BJ (cell line): ENCODE data around the gene TNKS2. TPM values are rescaled to one million over a fixed set of nuclear protein-coding genes. Genes with fewer than 3 reads are reported as not detected.
"Not testable (repeated sequence)": the region's sequence is repeated elsewhere in the genome, so short reads cannot be mapped to it uniquely, and the experiment has no call there.

Experiments used
- CTCF ChIA-PET: fragments of 350-600 bp; formaldehyde crosslinking; extraction: SDS; loops from one replicate; lab custom pipeline; 2021; ENCODE audit warnings: antibody characterized with exemption, inconsistent platforms; lab: Yijun Ruan, JAX
- POLR2A ChIA-PET: fragments of 300-600 bp; sonication (Branson Sonifier 250); formaldehyde crosslinking; extraction: SDS; loops from one replicate; lab custom pipeline; 2021; ENCODE audit warnings: antibody characterized with exemption; lab: Charles Lee
- DNase-seq: peaks from one replicate; pipeline ENCODE4 v3.0.0-alpha.2; 2011; ENCODE audit warnings: low read depth
- H3K27me3 ChIP-seq: 2 replicates; pipeline ENCODE4 v1.6.0; 2011; ENCODE audit warnings: low read length; ENCODE audit not compliant: control insufficient read depth, insufficient read depth
- H3K36me3 ChIP-seq: 2 replicates; pipeline ENCODE4 v1.5.1; 2011; ENCODE audit warnings: low read length; ENCODE audit not compliant: control insufficient read depth, insufficient read depth
- H3K4me3 ChIP-seq: 2 replicates; pipeline ENCODE4 v1.5.1; 2011; ENCODE audit warnings: low read depth, mild to moderate bottlenecking, control low read depth, low read length
- polyA minus RNA-seq: library from RNA; depleted of rRNA, polyadenylated mRNA; stranded (reverse); fragments of >200 nt; gene quantifications from 2 replicates; pipeline ENCODE4 v1.2.3, GENCODE V29; 2011; rRNA and poly(A)+ RNA removed
- polyA plus RNA-seq: library from polyadenylated mRNA; depleted of rRNA; stranded (reverse); fragments of >200 nt; gene quantifications from 2 replicates; pipeline ENCODE4 v1.2.3, GENCODE V29; 2011; rRNA removed
- TF ChIP-seq, protein P1 (sequence below): IDR thresholded peaks from 2 replicates; pipeline ENCODE4 v1.5.1; 2011; ENCODE audit warnings: low read depth, mild to moderate bottlenecking, control low read depth, inconsistent platforms, low read length, moderate library complexity; ENCODE audit not compliant: insufficient read depth

TNKS2 gene
- polyA plus RNA-seq (16.6 and 29.3 TPM in 2 replicates), polyA minus RNA-seq (24.5 and 28.9 TPM in 2 replicates)

DNA sequence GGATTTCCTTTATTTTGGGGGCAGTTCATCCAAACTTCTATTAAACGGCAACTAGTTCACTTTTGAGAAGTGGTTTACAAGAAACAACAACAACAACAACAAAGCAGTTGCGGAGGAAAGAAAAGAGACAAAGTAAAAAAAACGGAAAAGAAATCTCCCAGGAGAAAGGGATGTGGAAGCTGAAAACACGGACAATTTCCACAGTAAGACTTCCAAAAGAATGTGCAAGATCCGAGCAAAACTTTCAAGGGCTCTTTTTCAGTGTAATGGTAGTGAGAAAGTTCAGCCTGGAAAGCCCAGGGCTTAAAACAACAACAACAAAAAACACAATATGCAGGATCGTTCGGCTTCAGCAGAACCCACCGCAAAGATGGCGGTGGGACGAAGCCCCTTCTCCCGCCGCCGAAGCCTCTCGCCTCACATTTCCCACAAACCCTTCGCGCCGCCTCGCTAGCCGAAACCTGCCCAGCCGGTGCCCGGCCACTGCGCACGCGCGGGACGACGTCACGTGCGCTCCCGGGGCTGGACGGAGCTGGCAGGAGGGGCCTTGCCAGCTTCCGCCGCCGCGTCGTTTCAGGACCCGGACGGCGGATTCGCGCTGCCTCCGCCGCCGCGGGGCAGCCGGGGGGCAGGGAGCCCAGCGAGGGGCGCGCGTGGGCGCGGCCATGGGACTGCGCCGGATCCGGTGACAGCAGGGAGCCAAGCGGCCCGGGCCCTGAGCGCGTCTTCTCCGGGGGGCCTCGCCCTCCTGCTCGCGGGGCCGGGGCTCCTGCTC lies at the start of gene TNKS2:
TSS of gene TNKS2 (plus strand) at position 553 of the 775 bp plus-strand sequence. CDS start 265 bp downstream, outside the sequence.
- Histone ChIP-seq H3K4me3 (peak within 1 kb of the TSS; percentile 96), H3K27me3 (no peaks in the 10 kb centered on the region), H3K36me3 (no peaks in the 10 kb centered on the region)
- TF ChIP-seq, protein P1, sequence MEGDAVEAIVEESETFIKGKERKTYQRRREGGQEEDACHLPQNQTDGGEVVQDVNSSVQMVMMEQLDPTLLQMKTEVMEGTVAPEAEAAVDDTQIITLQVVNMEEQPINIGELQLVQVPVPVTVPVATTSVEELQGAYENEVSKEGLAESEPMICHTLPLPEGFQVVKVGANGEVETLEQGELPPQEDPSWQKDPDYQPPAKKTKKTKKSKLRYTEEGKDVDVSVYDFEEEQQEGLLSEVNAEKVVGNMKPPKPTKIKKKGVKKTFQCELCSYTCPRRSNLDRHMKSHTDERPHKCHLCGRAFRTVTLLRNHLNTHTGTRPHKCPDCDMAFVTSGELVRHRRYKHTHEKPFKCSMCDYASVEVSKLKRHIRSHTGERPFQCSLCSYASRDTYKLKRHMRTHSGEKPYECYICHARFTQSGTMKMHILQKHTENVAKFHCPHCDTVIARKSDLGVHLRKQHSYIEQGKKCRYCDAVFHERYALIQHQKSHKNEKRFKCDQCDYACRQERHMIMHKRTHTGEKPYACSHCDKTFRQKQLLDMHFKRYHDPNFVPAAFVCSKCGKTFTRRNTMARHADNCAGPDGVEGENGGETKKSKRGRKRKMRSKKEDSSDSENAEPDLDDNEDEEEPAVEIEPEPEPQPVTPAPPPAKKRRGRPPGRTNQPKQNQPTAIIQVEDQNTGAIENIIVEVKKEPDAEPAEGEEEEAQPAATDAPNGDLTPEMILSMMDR: no peak
- POLR2A ChIA-PET: no interaction called here
- peak; percentile 61 for DNase-seq
- CTCF ChIA-PET: interaction anchor here (0.6 to 1.0 kb wide), 3 partner anchors 18 to 416 kb away, joined by 3 to 4 read pairs (median 3); no protein-coding TSS in a partner anchor

DNA sequence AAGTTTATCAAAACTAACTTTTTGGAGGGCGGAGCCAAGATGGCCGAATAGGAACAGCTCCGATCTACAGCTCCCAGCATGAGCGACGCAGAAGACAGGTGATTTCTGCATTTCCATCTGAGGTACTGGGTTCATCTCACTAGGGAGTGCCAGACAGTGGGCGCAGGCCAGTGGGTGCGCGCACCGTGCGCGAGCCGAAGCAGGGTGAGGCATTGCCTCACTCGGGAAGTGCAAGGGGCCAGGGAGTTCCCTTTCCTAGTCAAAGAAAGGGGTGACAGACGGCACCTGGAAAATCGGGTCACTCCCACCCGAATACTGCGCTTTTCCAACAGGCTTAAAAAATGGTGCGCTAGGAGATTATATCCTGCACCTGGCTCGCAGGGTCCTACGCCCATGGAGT lies 48.6 kb upstream of the TNKS2 start:
- H3K4me3 ChIP-seq, CTCF ChIA-PET, DNase-seq, H3K27me3 ChIP-seq, H3K36me3 ChIP-seq, POLR2A ChIA-PET: not testable (repeated sequence)

DNA sequence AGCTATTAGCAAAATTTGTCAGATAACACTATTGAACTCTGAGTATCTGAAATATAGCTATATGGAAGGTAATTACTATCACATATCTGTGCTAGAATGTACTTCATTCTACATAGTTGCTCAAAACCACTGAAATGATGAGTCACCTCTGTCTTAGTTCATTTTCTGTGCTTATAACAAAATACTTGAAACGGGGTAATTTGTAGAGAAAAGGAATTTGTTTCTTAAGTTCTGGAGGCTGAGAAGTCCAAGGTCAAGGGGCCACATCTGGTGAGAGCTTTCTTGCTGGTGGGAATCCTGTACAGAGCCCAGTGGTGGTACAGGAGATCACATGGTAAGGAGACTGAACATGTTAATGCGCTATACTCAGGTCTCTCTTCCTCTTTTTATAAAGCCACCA lies 41.9 kb upstream of the TNKS2 start:
- H3K27me3 ChIP-seq: no peaks in the 10 kb centered on the region
- CTCF ChIA-PET: interaction anchor here (1.0 to 1.6 kb wide), 2 partner anchors 15 to 152 kb away, joined by 3 read pairs; no protein-coding TSS in a partner anchor
- H3K4me3 ChIP-seq: no peak overlapping the region
- DNase-seq: peak; percentile 38
- H3K36me3 ChIP-seq: no peaks in the 10 kb centered on the region
- POLR2A ChIA-PET: no interaction called here
- TF ChIP-seq, protein P1: no peak

DNA sequence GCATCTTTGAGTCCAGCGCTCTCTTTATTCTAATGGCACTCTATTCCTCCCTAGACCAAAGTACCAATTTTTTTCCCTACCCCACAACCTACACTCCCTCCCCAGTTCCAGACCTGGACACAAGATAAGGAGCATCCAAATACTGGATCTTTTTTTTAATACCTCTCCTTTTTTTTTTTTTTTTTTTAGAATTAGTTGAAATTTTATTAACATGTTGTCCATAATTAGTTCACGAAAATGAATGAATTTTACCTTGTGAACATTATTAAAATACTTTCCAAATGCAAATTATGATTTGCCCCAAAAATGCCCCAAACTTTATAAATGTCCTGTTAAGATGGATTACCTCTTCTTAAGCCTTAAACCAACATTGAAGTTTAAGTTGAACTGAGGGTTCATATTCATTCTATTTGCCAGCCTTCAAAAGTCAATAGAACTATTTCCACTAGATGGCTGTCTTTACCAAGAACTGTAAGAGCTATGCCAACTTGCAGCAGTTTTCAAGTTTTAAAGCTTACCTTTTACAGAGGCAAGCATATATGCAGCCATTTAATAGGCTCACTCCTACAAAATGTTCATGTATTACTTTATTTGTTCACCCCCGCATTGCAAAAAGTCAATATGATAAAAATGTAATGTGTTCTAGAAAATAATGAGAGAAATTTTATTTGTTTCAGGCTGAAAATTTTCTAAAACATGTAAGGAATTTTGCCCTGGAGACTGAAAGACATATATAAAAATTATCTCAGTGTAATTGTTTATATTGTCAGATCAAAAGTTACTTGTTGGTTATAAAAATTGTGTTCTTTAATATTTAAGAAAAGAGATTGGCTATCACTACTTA lies 39.7 kb upstream of the TNKS2 start:
- DNase-seq: peak; percentile 7
- POLR2A ChIA-PET: no interaction called here

DNA sequence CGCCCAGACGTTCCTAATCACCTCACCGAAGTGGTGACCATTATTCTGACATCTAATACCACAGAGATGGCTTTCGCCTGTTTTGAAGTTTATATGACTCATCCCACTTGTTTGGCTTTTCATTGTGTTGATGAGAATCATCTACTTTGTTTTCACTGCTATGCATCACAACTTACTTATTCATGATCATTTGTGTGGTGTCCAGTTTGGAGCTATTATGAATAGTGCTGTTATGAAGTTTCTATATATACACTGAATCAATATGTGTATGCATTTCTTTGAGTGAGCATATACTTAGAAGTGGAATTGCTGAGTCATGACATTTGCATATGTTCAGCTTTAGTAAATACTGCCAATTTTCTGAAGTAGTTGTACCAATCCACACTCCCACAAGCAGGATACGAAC lies 38.6 kb upstream of the TNKS2 start:
- Histone ChIP-seq H3K27me3 (no peaks in the 10 kb centered on the region), H3K36me3 (no peaks in the 10 kb centered on the region), H3K4me3 (no peak overlapping the region)
- DNase-seq: no peak
- ChIA-PET CTCF (interaction anchor here (0.9 to 2.2 kb wide), 5 partner anchors 8 to 169 kb away, joined by 3 to 16 read pairs (median 3); no protein-coding TSS in a partner anchor), POLR2A (no interaction called here)
- TF ChIP-seq, protein P1: no peak

More for the DNA sequence above, 39.7 kb upstream of the TNKS2 start:
- Histone ChIP-seq H3K27me3 (no peaks in the 10 kb centered on the region), H3K36me3 (no peaks in the 10 kb centered on the region), H3K4me3 (no peak overlapping the region)
- TF ChIP-seq, protein P1: 0 out of 2 replicates have a peak, but pooled peaks have one; percentile 36
- CTCF ChIA-PET: interaction anchor here (0.6 to 2.2 kb wide), 8 partner anchors 9 to 661 kb away, joined by 3 to 16 read pairs (median 3); no protein-coding TSS in a partner anchor
